HepG2 (cell line): Measurements from ENCODE around the gene MORN1. TPM values are rescaled to one million over a fixed set of nuclear protein-coding genes. Genes with fewer than 3 reads are reported as not detected.

Experiments
- FIP1L1 ChIP-seq: fragments of 200-400 bp; formaldehyde crosslinking; IDR thresholded peaks from 2 replicates; pipeline ENCODE4 v1.6.1; 2018; ENCODE audit warnings: low read depth, mild to moderate bottlenecking, low read length, moderate library complexity, borderline replicate concordance; ENCODE audit not compliant: insufficient read depth
- HOMEZ ChIP-seq: IDR thresholded peaks from 2 replicates; pipeline ENCODE4 v1.6.1; 2016; ENCODE audit warnings: low read depth
- KLF12 ChIP-seq: sonication (generic); formaldehyde crosslinking; IDR thresholded peaks from 2 replicates; pipeline ENCODE4 v1.4.0; 2020; ENCODE audit warnings: missing genetic modification reagents, borderline replicate concordance
- NFIC ChIP-seq: IDR thresholded peaks from 2 replicates; pipeline ENCODE4 v1.6.1; 2012; ENCODE audit warnings: mild to moderate bottlenecking, low read length, inconsistent platforms
- PATZ1 ChIP-seq: sonication (generic); formaldehyde crosslinking; IDR thresholded peaks from 2 replicates; pipeline ENCODE4 v1.4.0; 2020; ENCODE audit warnings: missing genetic modification reagents
- PCBP1 ChIP-seq: fragments of 200-400 bp; formaldehyde crosslinking; IDR thresholded peaks from 2 replicates; pipeline ENCODE4 v1.6.1; 2017; ENCODE audit warnings: mild to moderate bottlenecking, low read depth, low read length, borderline replicate concordance
- ZFP36 ChIP-seq: fragments of 150-350 bp; IDR thresholded peaks from 2 replicates; pipeline ENCODE4 v1.6.1; 2018; ENCODE audit warnings: borderline replicate concordance, low read length, low read depth; ENCODE audit not compliant: partially characterized antibody
- ZMYM2 ChIP-seq: sonication (generic); formaldehyde crosslinking; IDR thresholded peaks from 2 replicates; pipeline ENCODE4 v1.8.0; 2022; ENCODE audit warnings: mild to moderate bottlenecking, missing genetic modification reagents
- ZNF138 ChIP-seq: sonication (generic); formaldehyde crosslinking; IDR thresholded peaks from 2 replicates; pipeline ENCODE4 v1.5.0; 2020; ENCODE audit warnings: mild to moderate bottlenecking, low read depth, missing genetic modification reagents
- ZNF33A ChIP-seq: sonication (generic); formaldehyde crosslinking; IDR thresholded peaks from 2 replicates; pipeline ENCODE4 v1.5.1; 2020; ENCODE audit warnings: missing genetic modification reagents, mild to moderate bottlenecking, moderate library complexity, borderline replicate concordance
- ZNF367 ChIP-seq: sonication (generic); formaldehyde crosslinking; IDR thresholded peaks from 2 replicates; pipeline ENCODE4 v1.4.0; 2020; ENCODE audit warnings: missing genetic modification reagents, borderline replicate concordance
- polyA plus RNA-seq, 8 experiments: library from polyadenylated mRNA; depleted of rRNA in 3 of 8; stranded (reverse) in 7 of 8; unstranded in 1 of 8; fragments of >200 nt; fragmentation: Illumina TruSeq in 4 of 8; extraction: Trizol in 4 of 8; gene quantifications; 2 replicates each; pipeline versions ENCODE4 v1.2.1 to v1.2.3, GENCODE V29; 2011 to 2016; ENCODE audit warnings: low read depth in 4 of 8, missing spikeins in 1 of 8, mixed read lengths in 1 of 8; ENCODE audit not compliant: insufficient read depth in 1 of 8
- total RNA-seq, 5 experiments: library from RNA; depleted of rRNA; stranded (reverse); fragments of >200 nt; fragmentation: Illumina TruSeq; extraction: Trizol; gene quantifications; 2 replicates each; pipeline ENCODE4 v1.2.3, GENCODE V29; 2016; ENCODE audit warnings: low read depth in 1 of 5
- TF ChIP-seq, protein P1 (sequence below): sonication (generic); formaldehyde crosslinking; conservative IDR thresholded peaks from 2 replicates; pipeline ENCODE4 v1.8.0; 2022; ENCODE audit warnings: missing genetic modification reagents
- TF ChIP-seq, protein P2 (sequence below): sonication (generic); formaldehyde crosslinking; IDR thresholded peaks from 2 replicates; pipeline ENCODE4 v1.9.0; 2021; ENCODE audit warnings: mild to moderate bottlenecking, missing genetic modification reagents
- TF ChIP-seq, protein P3 (sequence below): sonication (generic); formaldehyde crosslinking; IDR thresholded peaks from 2 replicates; pipeline ENCODE4 v1.4.0; 2020; ENCODE audit warnings: missing genetic modification reagents

The MORN1 gene
- total and polyA plus RNA-seq, 2 of the 13 experiments (the other 11 are each of a cell fraction or from before 2014, with no cell fraction given): 3.1 to 6.5 TPM

DNA sequence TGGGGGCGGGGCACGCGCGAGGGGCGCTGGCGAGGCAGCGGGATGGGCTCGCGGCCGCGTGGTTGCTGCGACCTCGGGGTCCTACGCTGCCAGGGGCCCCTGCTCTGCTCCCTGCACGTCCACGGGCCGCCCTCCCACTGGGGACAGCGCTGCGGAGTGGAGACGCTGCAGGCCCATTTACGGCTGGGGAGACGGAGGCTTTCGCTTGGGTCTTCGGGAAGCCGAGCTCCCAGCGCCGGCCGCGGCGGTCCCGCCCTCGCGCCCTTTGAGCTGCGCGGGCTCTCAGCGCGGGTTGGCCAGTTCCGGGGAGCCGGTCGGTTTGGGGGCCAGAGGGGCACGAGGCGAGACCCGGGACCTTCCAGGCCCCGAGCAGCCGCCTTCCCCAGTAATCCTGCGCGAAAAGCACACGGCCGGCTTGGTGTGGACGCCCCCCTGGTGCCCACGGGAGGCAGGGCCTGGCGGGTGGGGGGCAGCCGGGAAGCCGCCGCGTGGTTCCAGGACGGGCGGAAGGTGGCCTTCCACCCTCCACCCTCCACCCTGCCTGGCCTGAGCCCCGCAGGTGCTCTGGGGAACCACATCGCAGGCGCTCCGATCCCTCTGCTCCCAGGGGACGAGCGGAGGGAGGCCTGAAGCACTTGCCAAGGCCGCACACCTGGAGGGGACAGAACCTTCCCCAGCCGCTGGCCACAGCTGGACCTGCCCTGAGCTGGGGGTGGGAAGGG is 21.6 kb upstream of the MORN1 start (continued):
- TF ChIP-seq HOMEZ (no peak), ZMYM2 (no peak), KLF12 (CRISPR knock-in tag) (peak; percentile 72; the same call in 1 of the 2 replicates), ZFP36 (no peak), ZNF367 (CRISPR knock-in tag) (no peak), PCBP1 (0 out of 2 replicates have a peak, but pooled peaks have one; percentile 50), ZNF33A (CRISPR knock-in tag) (no peak), FIP1L1 (no peak), NFIC (no peak), ZNF138 (CRISPR knock-in tag) (peak; percentile 47; the same call in 1 of the 2 replicates), PATZ1 (CRISPR knock-in tag) (peak; percentile 75)
- TF ChIP-seq, protein P1, sequence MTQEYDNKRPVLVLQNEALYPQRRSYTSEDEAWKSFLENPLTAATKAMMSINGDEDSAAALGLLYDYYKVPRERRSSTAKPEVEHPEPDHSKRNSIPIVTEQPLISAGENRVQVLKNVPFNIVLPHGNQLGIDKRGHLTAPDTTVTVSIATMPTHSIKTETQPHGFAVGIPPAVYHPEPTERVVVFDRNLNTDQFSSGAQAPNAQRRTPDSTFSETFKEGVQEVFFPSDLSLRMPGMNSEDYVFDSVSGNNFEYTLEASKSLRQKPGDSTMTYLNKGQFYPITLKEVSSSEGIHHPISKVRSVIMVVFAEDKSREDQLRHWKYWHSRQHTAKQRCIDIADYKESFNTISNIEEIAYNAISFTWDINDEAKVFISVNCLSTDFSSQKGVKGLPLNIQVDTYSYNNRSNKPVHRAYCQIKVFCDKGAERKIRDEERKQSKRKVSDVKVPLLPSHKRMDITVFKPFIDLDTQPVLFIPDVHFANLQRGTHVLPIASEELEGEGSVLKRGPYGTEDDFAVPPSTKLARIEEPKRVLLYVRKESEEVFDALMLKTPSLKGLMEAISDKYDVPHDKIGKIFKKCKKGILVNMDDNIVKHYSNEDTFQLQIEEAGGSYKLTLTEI: no peak
- TF ChIP-seq, protein P2, sequence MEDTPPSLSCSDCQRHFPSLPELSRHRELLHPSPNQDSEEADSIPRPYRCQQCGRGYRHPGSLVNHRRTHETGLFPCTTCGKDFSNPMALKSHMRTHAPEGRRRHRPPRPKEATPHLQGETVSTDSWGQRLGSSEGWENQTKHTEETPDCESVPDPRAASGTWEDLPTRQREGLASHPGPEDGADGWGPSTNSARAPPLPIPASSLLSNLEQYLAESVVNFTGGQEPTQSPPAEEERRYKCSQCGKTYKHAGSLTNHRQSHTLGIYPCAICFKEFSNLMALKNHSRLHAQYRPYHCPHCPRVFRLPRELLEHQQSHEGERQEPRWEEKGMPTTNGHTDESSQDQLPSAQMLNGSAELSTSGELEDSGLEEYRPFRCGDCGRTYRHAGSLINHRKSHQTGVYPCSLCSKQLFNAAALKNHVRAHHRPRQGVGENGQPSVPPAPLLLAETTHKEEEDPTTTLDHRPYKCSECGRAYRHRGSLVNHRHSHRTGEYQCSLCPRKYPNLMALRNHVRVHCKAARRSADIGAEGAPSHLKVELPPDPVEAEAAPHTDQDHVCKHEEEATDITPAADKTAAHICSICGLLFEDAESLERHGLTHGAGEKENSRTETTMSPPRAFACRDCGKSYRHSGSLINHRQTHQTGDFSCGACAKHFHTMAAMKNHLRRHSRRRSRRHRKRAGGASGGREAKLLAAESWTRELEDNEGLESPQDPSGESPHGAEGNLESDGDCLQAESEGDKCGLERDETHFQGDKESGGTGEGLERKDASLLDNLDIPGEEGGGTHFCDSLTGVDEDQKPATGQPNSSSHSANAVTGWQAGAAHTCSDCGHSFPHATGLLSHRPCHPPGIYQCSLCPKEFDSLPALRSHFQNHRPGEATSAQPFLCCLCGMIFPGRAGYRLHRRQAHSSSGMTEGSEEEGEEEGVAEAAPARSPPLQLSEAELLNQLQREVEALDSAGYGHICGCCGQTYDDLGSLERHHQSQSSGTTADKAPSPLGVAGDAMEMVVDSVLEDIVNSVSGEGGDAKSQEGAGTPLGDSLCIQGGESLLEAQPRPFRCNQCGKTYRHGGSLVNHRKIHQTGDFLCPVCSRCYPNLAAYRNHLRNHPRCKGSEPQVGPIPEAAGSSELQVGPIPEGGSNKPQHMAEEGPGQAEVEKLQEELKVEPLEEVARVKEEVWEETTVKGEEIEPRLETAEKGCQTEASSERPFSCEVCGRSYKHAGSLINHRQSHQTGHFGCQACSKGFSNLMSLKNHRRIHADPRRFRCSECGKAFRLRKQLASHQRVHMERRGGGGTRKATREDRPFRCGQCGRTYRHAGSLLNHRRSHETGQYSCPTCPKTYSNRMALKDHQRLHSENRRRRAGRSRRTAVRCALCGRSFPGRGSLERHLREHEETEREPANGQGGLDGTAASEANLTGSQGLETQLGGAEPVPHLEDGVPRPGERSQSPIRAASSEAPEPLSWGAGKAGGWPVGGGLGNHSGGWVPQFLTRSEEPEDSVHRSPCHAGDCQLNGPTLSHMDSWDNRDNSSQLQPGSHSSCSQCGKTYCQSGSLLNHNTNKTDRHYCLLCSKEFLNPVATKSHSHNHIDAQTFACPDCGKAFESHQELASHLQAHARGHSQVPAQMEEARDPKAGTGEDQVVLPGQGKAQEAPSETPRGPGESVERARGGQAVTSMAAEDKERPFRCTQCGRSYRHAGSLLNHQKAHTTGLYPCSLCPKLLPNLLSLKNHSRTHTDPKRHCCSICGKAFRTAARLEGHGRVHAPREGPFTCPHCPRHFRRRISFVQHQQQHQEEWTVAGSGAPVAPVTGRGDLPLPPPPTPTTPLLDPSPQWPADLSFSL (CRISPR knock-in tag): no peak
- TF ChIP-seq, protein P3, sequence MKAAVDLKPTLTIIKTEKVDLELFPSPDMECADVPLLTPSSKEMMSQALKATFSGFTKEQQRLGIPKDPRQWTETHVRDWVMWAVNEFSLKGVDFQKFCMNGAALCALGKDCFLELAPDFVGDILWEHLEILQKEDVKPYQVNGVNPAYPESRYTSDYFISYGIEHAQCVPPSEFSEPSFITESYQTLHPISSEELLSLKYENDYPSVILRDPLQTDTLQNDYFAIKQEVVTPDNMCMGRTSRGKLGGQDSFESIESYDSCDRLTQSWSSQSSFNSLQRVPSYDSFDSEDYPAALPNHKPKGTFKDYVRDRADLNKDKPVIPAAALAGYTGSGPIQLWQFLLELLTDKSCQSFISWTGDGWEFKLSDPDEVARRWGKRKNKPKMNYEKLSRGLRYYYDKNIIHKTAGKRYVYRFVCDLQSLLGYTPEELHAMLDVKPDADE (CRISPR knock-in tag): no peak; the same call in 1 of the 2 replicates
